NCI-H2196 (cell line): ENCODE measurements around the gene ZNF598.

Source experiments
- DNase-seq: peaks from one replicate; lab custom pipeline; 2025; ENCODE audit not compliant: unreplicated experiment; lab: John Stamatoyannopoulos, UW

ZNF598 gene

DNA sequence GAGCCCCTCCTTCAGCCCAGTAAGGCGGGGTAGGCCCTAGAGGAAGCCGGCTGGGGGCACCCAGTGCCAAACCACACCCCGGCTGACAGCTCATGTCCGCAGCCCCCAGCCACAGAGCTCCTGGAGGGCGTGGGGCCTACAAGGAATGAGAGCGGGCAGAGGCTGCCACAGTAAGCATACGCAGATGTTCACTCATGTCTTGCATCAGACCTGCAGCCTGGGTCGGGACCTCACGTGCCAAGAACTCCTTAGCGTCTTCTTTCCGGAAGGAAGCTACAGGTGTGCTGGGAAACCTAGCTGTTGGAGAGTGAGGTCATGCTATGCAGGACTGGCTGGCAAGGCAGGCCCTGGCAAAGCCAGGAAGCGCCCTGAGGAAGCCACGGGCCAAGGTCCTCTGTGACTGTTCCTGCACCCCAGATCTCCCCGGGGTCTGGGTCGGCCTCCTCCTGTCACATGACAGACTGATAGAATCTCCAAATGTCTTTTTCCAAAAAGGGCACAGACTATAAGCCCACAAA lies 1.6 kb downstream of the ZNF598 start:
- peak; percentile 79 for DNase-seq

GRCh38 chr16:2007081-2007836 lies 2.4 kb downstream of the ZNF598 start:
- DNase-seq: no peak

DNA sequence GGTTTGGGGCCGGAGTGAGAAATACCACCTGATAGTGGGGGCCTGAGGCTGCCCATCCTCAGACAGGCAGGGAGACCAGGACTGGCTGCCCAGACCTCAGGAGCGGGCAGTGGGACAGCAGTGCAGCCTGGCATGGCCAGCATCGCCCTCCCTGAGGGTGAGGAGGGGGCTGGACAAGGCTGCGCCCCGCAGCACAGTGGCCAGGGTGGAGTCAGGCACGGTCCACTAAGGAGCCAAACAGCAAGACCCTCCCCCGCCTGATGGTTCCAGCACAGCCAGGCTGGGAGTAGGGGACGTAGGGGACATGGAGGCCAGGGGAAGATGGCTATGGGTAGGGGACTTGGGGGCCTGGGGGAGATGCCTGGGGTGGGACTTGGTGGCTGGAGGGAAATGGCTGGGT lies 3.3 kb downstream of the ZNF598 start:
- no peak for DNase-seq

- no peak for DNase-seq
Measured at GRCh38 chr16:2005646-2006045, 4.0 kb downstream of the ZNF598 start.

- DNase-seq: peak; percentile 31
Measured at GRCh38 chr16:2004795-2005517, 4.7 kb downstream of the ZNF598 start.

GRCh38 chr16:2003827-2004641 lies 5.6 kb downstream of the ZNF598 start:
- DNase-seq: peak; percentile 96

GRCh38 chr16:2003231-2003826 lies 6.3 kb downstream of the ZNF598 start:
- DNase-seq: no peak

GRCh38 chr16:2002406-2003230 lies 7.0 kb downstream of the ZNF598 start:
- no peak for DNase-seq

- no peak for DNase-seq
Measured at GRCh38 chr16:2001456-2002355, 7.9 kb downstream of the ZNF598 start.

GRCh38 chr16:2001035-2001434 lies 8.6 kb downstream of the ZNF598 start:
- DNase-seq: no peak

GRCh38 chr16:1999866-2000514 lies 9.6 kb downstream of the ZNF598 start:
- DNase-seq: no peak

- no peak for DNase-seq
Measured at GRCh38 chr16:1998852-1999801, 10.5 kb downstream of the ZNF598 start.

DNA sequence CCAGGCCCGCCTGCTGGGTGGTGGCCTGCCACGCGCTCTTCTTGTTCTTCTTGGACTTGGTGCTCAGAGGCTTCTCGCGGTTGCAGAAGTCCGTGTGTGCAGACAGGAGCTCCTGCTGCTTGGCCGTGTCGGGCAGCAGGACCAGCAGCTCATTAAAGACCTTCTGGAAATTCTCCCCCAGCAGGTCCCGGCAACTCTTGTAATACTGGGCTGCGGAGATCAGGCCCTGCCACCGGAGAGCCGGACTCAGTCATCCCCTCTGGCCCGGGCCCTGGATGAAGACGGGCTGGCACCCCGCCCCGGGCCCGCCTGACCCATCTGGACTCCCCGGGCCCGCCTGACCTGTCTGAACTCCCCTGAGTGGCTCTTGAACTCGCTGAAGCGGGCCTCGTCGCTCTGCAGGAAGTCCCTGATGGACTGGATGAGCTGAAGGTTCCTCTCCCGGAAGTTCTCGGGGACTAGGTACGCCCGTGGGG lies 11.2 kb downstream of the ZNF598 start:
- DNase-seq: no peak

DNA sequence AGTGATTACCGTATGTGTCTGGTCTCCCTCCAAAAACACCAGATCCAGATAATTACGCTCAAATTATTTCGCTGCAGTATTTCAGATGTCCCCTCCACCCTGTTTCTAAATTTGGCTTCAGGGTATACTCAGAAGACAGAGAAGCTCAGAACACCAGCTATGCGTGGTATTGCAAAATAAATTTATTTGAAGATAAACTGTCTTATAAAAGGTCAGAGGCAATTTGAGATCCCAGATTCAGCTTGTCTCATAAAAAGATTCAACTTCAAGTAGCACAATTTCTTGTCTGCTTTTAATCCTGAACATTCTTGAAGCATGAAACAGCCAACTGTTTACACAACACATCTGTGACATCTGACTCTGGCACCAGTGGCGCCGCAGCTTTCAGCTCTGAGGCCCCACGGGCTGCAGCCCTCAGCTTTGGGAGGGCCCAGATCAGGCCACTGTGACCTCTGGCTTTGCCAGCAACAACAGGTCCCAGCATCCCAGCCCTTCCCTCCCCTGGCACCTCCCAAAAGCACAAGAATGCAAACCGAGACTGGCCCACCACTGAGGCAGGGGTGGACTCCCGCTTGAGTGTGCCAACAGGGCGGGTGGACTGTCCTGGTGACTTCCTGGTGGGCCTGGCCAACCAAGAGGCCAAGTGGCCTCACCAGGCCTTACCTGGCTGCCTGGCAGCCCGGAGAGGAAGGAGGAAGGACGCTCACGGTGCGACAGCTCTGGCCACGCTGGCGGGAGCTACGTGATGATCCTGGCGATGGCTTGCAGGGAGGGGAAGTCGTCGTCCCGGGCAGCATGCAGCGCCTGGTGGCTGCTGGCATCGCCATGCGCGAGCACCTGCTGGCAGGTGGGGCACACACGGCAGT lies 11.9 kb downstream of the ZNF598 start:
- DNase-seq: no peak

GRCh38 chr16:1993731-1994131 lies 15.9 kb downstream of the ZNF598 start:
- DNase-seq: peak; percentile 58

DNA sequence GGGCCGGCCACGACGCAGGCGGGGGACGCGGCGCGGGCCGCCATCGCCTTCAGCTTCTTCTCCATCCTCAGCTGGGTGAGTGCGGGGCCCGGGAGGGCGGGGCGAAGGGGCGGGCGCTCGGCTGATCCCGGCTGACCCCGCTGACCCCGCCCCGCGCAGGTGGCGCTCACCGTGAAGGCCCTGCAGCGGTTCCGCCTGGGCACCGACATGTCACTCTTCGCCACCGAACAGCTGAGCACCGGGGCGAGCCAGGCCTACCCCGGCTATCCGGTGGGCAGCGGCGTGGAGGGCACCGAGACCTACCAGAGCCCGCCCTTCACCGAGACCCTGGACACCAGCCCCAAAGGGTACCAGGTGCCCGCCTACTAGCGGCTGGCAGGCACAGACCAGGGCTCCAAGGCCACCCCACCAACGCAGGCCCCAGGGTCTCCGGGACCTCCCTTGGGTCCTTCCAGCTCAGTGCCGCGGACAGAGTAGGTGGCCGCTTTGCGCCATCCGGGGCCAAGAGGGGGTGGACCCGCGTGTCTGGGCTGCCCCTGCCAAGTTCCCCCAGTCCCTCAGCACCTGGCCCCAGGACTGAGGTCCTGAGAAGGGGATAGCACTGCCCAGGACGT lies 16.8 kb downstream of the ZNF598 start:
- no peak for DNase-seq
